Endothelial cell of umbilical vein (primary cell): ENCODE results near the gene MSH3. TPM values are rescaled to one million over a fixed set of nuclear protein-coding genes. Genes with fewer than 3 reads are reported as not detected.

Source experiments
- BruUV-seq: library from RNA; stranded (reverse); fragments of 400-500 nt; replicated peaks from 2 replicates; lab custom pipeline; 2021; lab: Mats Ljungman, UMichigan
- CTCF ChIA-PET: fragments of 300-600, 350-600 bp; sonication (Branson Sonifier 250); formaldehyde crosslinking; loops from one replicate; lab custom pipeline; 2021; ENCODE audit warnings: antibody characterized with exemption, inconsistent platforms; lab: Charles Lee
- POLR2A ChIA-PET: fragments of 300-600, 350-600 bp; sonication (Branson Sonifier 250); formaldehyde crosslinking; loops from one replicate; lab custom pipeline; 2021; ENCODE audit warnings: antibody characterized with exemption, inconsistent platforms; lab: Charles Lee
- DNase-seq: peaks from one replicate; pipeline ENCODE4 v3.0.0-alpha.2; 2011; ENCODE audit warnings: low read depth, low spot score
- FAIRE-seq: peaks from 2 replicates; lab custom pipeline; 2011; peaks lifted over from hg19 to GRCh38; lab: Jason Lieb, UNC
- H2AFZ ChIP-seq: 2 replicates; pipeline ENCODE4 v1.6.0; 2012; ENCODE audit warnings: low read depth, low read length, control low read depth, inconsistent platforms
- H3K27ac ChIP-seq: 2 replicates; pipeline ENCODE4 v1.5.1; 2011; ENCODE audit warnings: low read depth, mild to moderate bottlenecking, control low read depth, low read length, moderate library complexity; ENCODE audit not compliant: insufficient read depth
- H3K27me3 ChIP-seq, 2 experiments: 2 replicates each; pipeline versions ENCODE4 v1.6.0 to v1.6.1; 2011; ENCODE audit warnings: low read length in 2 of 2, mixed read lengths in 1 of 2; ENCODE audit not compliant: control insufficient read depth in 2 of 2, insufficient read depth in 2 of 2
- H3K36me3 ChIP-seq, 2 experiments: 2 replicates in 1 of 2; 3 replicates in 1 of 2; pipeline ENCODE4 v1.5.1; 2011; ENCODE audit warnings: low read length in 2 of 2, mild to moderate bottlenecking in 1 of 2, moderate library complexity in 1 of 2; ENCODE audit not compliant: control insufficient read depth in 2 of 2, insufficient read depth in 2 of 2; ENCODE audit errors: extremely low read depth in 1 of 2
- H3K4me1 ChIP-seq: 3 replicates; pipeline ENCODE4 v1.5.1; 2011; ENCODE audit warnings: mild to moderate bottlenecking, low read length; ENCODE audit not compliant: control insufficient read depth, insufficient read depth; ENCODE audit errors: extremely low read depth
- H3K4me2 ChIP-seq: 2 replicates; pipeline ENCODE4 v1.6.1; 2011; ENCODE audit warnings: low read length, control low read depth, mixed read lengths; ENCODE audit not compliant: insufficient read depth
- H3K4me3 ChIP-seq, 3 experiments: fragments of 200-600 bp in 1 of 3; sonication (generic), shearing (Covaris generic) in 1 of 3; replicated peaks in 1 of 3; 2 replicates each; pipeline ENCODE4 v1.5.1; 2011 to 2016; ENCODE audit warnings: control low read depth in 3 of 3, low read length in 3 of 3, mild to moderate bottlenecking in 2 of 3, inconsistent platforms in 1 of 3, low read depth in 1 of 3, moderate library complexity in 1 of 3; ENCODE audit not compliant: insufficient read depth in 1 of 3
- H3K79me2 ChIP-seq: 2 replicates; pipeline ENCODE4 v1.6.0; 2012; ENCODE audit warnings: low read length, inconsistent platforms; ENCODE audit not compliant: control insufficient read depth, insufficient read depth
- H3K9ac ChIP-seq: replicated peaks from 2 replicates; pipeline ENCODE3; 2011; ENCODE audit warnings: low read length, control low read depth; ENCODE audit not compliant: insufficient read depth; ENCODE audit errors: extremely low read depth
- H3K9me1 ChIP-seq: replicated peaks from 3 replicates; pipeline ENCODE4 v1.6.0; 2011; ENCODE audit warnings: mild to moderate bottlenecking, low read length; ENCODE audit not compliant: control insufficient read depth, insufficient read depth; ENCODE audit errors: extremely low read depth
- H3K9me3 ChIP-seq: replicated peaks from 2 replicates; pipeline ENCODE4 v1.5.1; 2012; ENCODE audit warnings: low read length, inconsistent platforms; ENCODE audit not compliant: control insufficient read depth, insufficient read depth
- H4K20me1 ChIP-seq: replicated peaks from 2 replicates; pipeline ENCODE3; 2011; ENCODE audit warnings: mild to moderate bottlenecking, low read length; ENCODE audit not compliant: control insufficient read depth, insufficient read depth; ENCODE audit errors: extremely low read depth
- CTCF ChIP-seq, 2 donors: IDR thresholded peaks; 1 replicate in 1 of 2; 2 replicates in 1 of 2; pipeline ENCODE4 v1.5.1; 2011; ENCODE audit warnings: low read length in 2 of 2, mild to moderate bottlenecking in 2 of 2, moderate library complexity in 2 of 2, control low read depth in 1 of 2, inconsistent platforms in 1 of 2, low read depth in 1 of 2; ENCODE audit not compliant: insufficient read depth in 1 of 2; ENCODE audit errors: extremely low read depth in 1 of 2
- EZH2 ChIP-seq: IDR thresholded peaks from 2 replicates; pipeline ENCODE4 v1.6.1; 2012; ENCODE audit warnings: borderline replicate concordance, low read depth, mild to moderate bottlenecking, moderate library complexity, low read length, inconsistent platforms; ENCODE audit not compliant: severe bottlenecking
- FOS ChIP-seq: IDR thresholded peaks from 2 replicates; pipeline ENCODE4 v1.6.1; 2011; ENCODE audit warnings: mild to moderate bottlenecking, low read length, moderate library complexity, borderline replicate concordance; ENCODE audit not compliant: insufficient read depth
- GATA2 ChIP-seq: IDR thresholded peaks from 2 replicates; pipeline ENCODE4 v1.7.0; 2011; ENCODE audit warnings: low read depth, mild to moderate bottlenecking, moderate library complexity, mixed read lengths, low read length; ENCODE audit not compliant: insufficient read length, insufficient read depth
- JUN ChIP-seq: IDR thresholded peaks from 2 replicates; pipeline ENCODE4 v1.6.1; 2011; ENCODE audit warnings: borderline replicate concordance, low read depth; ENCODE audit not compliant: insufficient read length, insufficient read depth
- MAX ChIP-seq: IDR thresholded peaks from 2 replicates; pipeline ENCODE4 v1.6.1; 2011; ENCODE audit not compliant: insufficient read depth, insufficient read length
- MYC ChIP-seq: IDR thresholded peaks from one replicate; pipeline ENCODE4 v1.6.1; 2011; ENCODE audit warnings: mild to moderate bottlenecking, low read depth, low read length
- POLR2A ChIP-seq: IDR thresholded peaks from 2 replicates; pipeline ENCODE4 v1.6.1; 2012; ENCODE audit warnings: low read depth, mild to moderate bottlenecking, control low read depth, low read length
- POLR2AphosphoS5 ChIP-seq: IDR thresholded peaks from 2 replicates; pipeline ENCODE4 v1.6.1; 2012; ENCODE audit warnings: low read depth, mild to moderate bottlenecking, control low read depth, low read length, moderate library complexity; ENCODE audit not compliant: insufficient read depth
- dilution Hi-C: fragments of 300-500 bp; cut with MboI; formaldehyde crosslinking; loops from one replicate; pipeline ENCODE4 v1.15.0; 2019; ENCODE audit warnings: low sequenced_read_pairs; ENCODE audit not compliant: extremely low pct_ligation_motif_present
- intact Hi-C: fragments of 100-400 bp; cut with micrococcal nuclease; formaldehyde crosslinking; loops from one replicate; pipeline ENCODE4 v1.10.0; 2022
- polyA plus RNA-seq, 4 experiments: library from polyadenylated mRNA; depleted of rRNA in 3 of 4; stranded (reverse) in 3 of 4; unstranded in 1 of 4; fragments of >200 nt; gene quantifications; 2 replicates each; pipeline versions ENCODE4 v1.2.1 to v1.2.3, GENCODE V29; 2011 to 2012; ENCODE audit warnings: missing spikeins in 1 of 4
- total RNA-seq: library from RNA; stranded (reverse); gene quantifications from 2 replicates; pipeline ENCODE4 v1.2.3, GENCODE V29; 2021

The MSH3 gene
- total and polyA plus RNA-seq, 2 donors (not counting 3 experiments of a cell fraction or from before 2014, with no cell fraction given) = 2.0 to 13.0 TPM

- no peaks in the 10 kb centered on the region for H3K9me1 ChIP-seq
- FAIRE-seq (peak; percentile 64), DNase-seq (peak; percentile 77)
- no peaks in the 10 kb centered on the region for H3K27me3 ChIP-seq
- ChIA-PET CTCF (interaction anchor here (1.6 kb wide), 2 partner anchors 9 to 282 kb away, joined by 3 to 5 read pairs; no protein-coding TSS in a partner anchor), POLR2A (no interaction called here)
- dilution Hi-C loops (no loop called here), intact Hi-C loops (no loop called here)
- H3K9me3 ChIP-seq = no peaks in the 10 kb centered on the region
- BruUV-seq = no TSS peak
- no peak overlapping the region for H2AFZ ChIP-seq
- no peaks in the 10 kb centered on the region for H3K36me3 ChIP-seq
- H3K79me2 ChIP-seq = no peaks in the 10 kb centered on the region
- no peak overlapping the region for H3K4me3 ChIP-seq
- H3K9ac ChIP-seq = no peak overlapping the region
- H3K27ac ChIP-seq = no peak overlapping the region
- no peaks in the 10 kb centered on the region for H4K20me1 ChIP-seq
- no peak overlapping the region for H3K4me2 ChIP-seq
- TF ChIP-seq MAX (no peak), JUN (no peak), POLR2AphosphoS5 (no peak), EZH2 (no peak), GATA2 (no peak), CTCF (IDR thresholded peaks at IDR 0.05; ENCODE audit: extremely low read depth in 1 of 2, insufficient read depth in 1 of 2, low read depth in 1 of 2, low read length in 2 of 2) (no peak), FOS (no peak), POLR2A (no peak), MYC (no peak)
- peaks cover 3% of the 10 kb centered on the region for H3K4me1 ChIP-seq
Measured at GRCh38 chr5:80825786-80826460, 171.5 kb downstream of the MSH3 start.
